Activated naive CD8-positive, alpha-beta T cell treated with anti-CD3 and anti-CD28 coated beads for 36 hours (primary cell): ENCODE results near the gene EMILIN2. TPM values are rescaled to one million over a fixed set of nuclear protein-coding genes. Genes with fewer than 3 reads are reported as not detected.

ENCODE experiments used
- DNase-seq: peaks from one replicate; pipeline ENCODE4 v3.0.0; 2021
- H3K27ac Mint-ChIP-seq: one replicate; pipeline ENCODE4 v1.8.0; 2022; ENCODE audit warnings: mild to moderate bottlenecking, moderate library complexity, mixed read lengths
- H3K27me3 Mint-ChIP-seq: one replicate; pipeline ENCODE4 v1.8.0; 2022; ENCODE audit warnings: mild to moderate bottlenecking, mixed read lengths
- H3K36me3 Mint-ChIP-seq: one replicate; pipeline ENCODE4 v1.8.0; 2021; ENCODE audit warnings: mild to moderate bottlenecking, mixed read lengths
- H3K4me1 Mint-ChIP-seq: one replicate; pipeline ENCODE4 v1.8.0; 2021; ENCODE audit warnings: mixed read lengths
- H3K4me3 Mint-ChIP-seq: one replicate; pipeline ENCODE4 v1.8.0; 2022; ENCODE audit warnings: mild to moderate bottlenecking, moderate library complexity, mixed read lengths
- H3K9me3 Mint-ChIP-seq: one replicate; pipeline ENCODE4 v1.8.0; 2022; ENCODE audit warnings: mixed read lengths
- total RNA-seq, 2 experiments: library from RNA; stranded (reverse); gene quantifications; one replicate each; pipeline ENCODE4 v1.2.3, GENCODE V29; 2021

Gene EMILIN2
- total RNA-seq, 2 experiments from 2014 or later = 26.3 to 30.2 TPM

DNA sequence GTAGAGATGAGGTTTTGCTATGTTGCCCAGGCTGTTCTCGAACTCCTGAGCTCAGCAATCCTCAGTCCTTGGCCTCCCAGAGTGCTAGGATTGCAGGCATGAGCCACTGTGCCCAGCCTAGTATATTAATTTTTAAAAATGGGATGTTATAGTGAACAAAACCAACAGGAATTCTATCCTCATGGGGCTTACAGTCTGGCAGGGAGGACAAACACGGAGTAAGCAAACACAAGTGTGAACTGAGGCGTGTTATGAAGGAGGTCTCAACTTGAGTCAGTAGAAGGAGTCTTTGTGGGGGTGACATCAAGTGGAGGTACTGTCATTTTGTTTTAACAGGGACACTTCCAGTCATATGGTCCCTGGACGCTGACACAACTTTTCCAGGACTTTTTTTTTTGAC is 33.1 kb downstream of the EMILIN2 start:
- H3K4me1 Mint-ChIP-seq = peaks cover 13% of the 10 kb centered on the region
- H3K36me3 Mint-ChIP-seq = no peaks in the 10 kb centered on the region
- no peak overlapping the region for H3K27ac Mint-ChIP-seq
- no peaks in the 10 kb centered on the region for H3K27me3 Mint-ChIP-seq
- no peaks in the 10 kb centered on the region for H3K9me3 Mint-ChIP-seq
- no peak for DNase-seq
- H3K4me3 Mint-ChIP-seq = no peak overlapping the region

GRCh38 chr18:2880473-2880872 is 33.7 kb downstream of the EMILIN2 start:
- no peak overlapping the region for H3K4me3 Mint-ChIP-seq

GRCh38 chr18:2881088-2881839 is 34.5 kb downstream of the EMILIN2 start:
- H3K4me3 Mint-ChIP-seq = peak overlapping the region; percentile 39
- H3K4me1 Mint-ChIP-seq = peaks cover 13% of the 10 kb centered on the region
- H3K36me3 Mint-ChIP-seq = no peaks in the 10 kb centered on the region
- H3K27ac Mint-ChIP-seq = peak overlapping the region; percentile 39
- DNase-seq = no peak
- no peaks in the 10 kb centered on the region for H3K27me3 Mint-ChIP-seq
- peaks cover under 1% of the 10 kb centered on the region for H3K9me3 Mint-ChIP-seq

More at GRCh38 chr18:2880473-2880872, 33.7 kb downstream of the EMILIN2 start:
- H3K27me3 Mint-ChIP-seq = no peaks in the 10 kb centered on the region
- DNase-seq = no peak
- peaks cover 13% of the 10 kb centered on the region for H3K4me1 Mint-ChIP-seq
- H3K36me3 Mint-ChIP-seq = no peaks in the 10 kb centered on the region
- no peaks in the 10 kb centered on the region for H3K9me3 Mint-ChIP-seq
- H3K27ac Mint-ChIP-seq = no peak overlapping the region

- Mint-ChIP-seq H3K36me3 (peaks cover 4% of the 10 kb centered on the region), H3K9me3 (peaks cover 6% of the 10 kb centered on the region)
Observed at GRCh38 chr18:2881840-2882195, 35.0 kb downstream of the EMILIN2 start.

DNA sequence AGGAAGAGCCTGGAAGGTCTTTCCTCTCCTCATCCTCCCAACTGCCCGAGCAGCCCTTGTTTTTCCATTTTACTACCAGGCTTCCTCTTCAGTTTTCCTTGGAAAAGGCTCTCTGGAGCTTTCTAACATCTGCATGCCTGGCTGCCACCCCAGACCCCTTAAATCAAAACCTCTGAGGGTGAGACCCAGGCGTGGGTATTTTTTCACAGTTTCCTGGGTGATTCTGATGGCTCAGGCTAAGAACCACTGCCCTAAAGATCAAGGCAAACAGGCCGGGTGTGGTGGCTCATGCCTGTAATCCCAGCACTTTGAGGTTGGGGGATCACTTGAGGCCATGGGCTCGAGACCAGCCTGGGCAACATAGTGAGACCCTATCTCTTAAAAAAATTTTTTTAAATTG is 35.4 kb downstream of the EMILIN2 start:
- Mint-ChIP-seq H3K4me1 (peaks cover 13% of the 10 kb centered on the region), H3K27ac (peak overlapping the region; percentile 39), H3K4me3 (no peak overlapping the region), H3K36me3 (peaks cover 6% of the 10 kb centered on the region), H3K9me3 (peaks cover 7% of the 10 kb centered on the region), H3K27me3 (no peaks in the 10 kb centered on the region)
- DNase-seq = no peak

More at GRCh38 chr18:2881840-2882195, 35.0 kb downstream of the EMILIN2 start:
- H3K27me3 Mint-ChIP-seq = no peaks in the 10 kb centered on the region
- H3K27ac Mint-ChIP-seq = peak overlapping the region; percentile 39
- H3K4me3 Mint-ChIP-seq = peak overlapping the region; percentile 39
- DNase-seq = no peak
- H3K4me1 Mint-ChIP-seq = peaks cover 13% of the 10 kb centered on the region

DNA sequence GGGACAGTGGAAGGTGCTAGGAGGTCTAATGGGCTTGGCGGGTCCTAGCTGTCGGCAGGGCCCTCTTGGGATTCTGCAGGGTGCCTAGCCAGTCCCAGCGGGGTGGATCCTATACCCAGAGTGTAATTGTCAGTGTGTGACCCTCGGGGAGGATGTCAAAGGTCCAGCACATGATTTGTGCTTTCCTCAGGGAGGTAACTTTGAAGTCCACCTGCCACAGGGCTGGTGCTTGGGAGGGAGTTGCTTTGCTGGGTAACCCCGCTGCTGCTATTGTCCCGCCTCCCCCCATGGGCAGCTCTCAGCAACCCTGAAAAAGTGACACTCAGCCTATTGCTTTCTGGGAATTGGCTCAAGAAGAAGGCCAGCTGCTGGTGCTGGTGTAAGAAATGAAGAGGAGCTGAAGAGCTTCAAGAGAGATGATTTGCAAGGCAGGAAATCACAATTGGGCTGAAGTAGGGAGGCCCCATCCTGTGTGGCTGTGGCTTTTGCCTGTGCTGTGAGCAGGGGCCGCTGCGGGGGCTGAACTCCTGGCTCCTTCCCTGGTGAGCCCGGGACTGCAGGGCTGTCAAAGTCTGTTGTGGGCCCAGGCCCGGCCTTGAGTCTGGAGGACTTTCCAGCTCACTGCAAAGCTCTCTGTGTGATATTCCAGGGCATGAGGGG is 36.4 kb downstream of the EMILIN2 start:
- H3K4me3 Mint-ChIP-seq = peak overlapping the region; percentile 11

DNA sequence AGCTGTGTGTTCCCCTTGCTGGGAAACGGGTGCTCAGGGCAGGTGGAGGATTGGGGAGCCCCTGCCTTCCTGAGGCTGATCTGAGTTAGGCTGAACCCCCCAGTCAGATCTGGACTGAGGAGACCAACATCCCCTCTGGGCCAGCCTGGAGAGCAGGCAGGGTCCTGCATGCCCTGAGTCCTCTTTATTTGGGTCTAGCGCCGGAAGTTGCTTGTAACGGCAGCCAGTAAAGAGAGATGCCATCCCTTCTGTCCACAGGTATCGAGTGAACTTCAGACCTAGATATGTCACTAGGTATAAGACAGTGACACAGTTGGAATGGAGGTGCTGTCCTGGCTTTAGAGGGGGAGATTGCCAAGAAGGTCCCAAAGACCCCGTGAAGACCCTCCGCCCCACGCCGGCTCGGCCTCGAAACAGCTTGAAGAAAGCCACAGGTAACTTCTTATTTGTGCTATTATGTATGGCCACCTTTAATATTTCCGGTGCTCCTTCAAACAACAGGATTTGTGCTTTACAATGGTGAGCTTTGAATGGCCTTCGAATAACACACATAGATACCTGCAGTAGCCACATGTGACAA is 38.0 kb downstream of the EMILIN2 start:
- Mint-ChIP-seq H3K36me3 (peaks cover 11% of the 10 kb centered on the region), H3K9me3 (peaks cover 11% of the 10 kb centered on the region), H3K27me3 (no peaks in the 10 kb centered on the region), H3K27ac (no peak overlapping the region), H3K4me1 (peaks cover 16% of the 10 kb centered on the region), H3K4me3 (no peak overlapping the region)
- DNase-seq = no peak

More for the DNA sequence above, 36.4 kb downstream of the EMILIN2 start:
- Mint-ChIP-seq H3K9me3 (peaks cover 11% of the 10 kb centered on the region), H3K27me3 (no peaks in the 10 kb centered on the region), H3K36me3 (peaks cover 11% of the 10 kb centered on the region), H3K27ac (peak overlapping the region; percentile 78), H3K4me1 (peaks cover 13% of the 10 kb centered on the region)
- peak; percentile 58 for DNase-seq

DNA sequence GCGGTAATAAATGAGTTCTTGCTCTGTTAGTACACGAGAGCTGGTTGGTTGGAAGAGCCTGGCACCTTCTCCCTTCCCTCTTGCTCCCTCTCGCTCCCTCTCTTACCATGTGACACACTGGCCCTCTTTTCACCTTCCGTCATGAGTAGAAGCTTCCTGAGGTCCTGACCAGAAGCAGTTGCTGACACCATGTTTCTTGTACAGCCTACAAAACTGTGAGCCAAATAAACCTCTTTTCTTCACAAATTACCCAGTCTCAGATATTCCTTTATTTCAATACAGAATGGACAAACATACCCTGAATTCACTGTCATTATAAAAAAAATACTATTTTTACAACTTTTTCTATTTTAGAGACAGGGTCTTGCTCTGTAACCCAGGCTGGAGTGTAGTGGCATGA is 40.7 kb downstream of the EMILIN2 start:
- Mint-ChIP-seq H3K9me3 (peaks cover 21% of the 10 kb centered on the region), H3K27me3 (no peaks in the 10 kb centered on the region), H3K27ac (no peak overlapping the region), H3K36me3 (peaks cover 18% of the 10 kb centered on the region), H3K4me1 (peaks cover 37% of the 10 kb centered on the region), H3K4me3 (no peak overlapping the region)
- DNase-seq = no peak

DNA sequence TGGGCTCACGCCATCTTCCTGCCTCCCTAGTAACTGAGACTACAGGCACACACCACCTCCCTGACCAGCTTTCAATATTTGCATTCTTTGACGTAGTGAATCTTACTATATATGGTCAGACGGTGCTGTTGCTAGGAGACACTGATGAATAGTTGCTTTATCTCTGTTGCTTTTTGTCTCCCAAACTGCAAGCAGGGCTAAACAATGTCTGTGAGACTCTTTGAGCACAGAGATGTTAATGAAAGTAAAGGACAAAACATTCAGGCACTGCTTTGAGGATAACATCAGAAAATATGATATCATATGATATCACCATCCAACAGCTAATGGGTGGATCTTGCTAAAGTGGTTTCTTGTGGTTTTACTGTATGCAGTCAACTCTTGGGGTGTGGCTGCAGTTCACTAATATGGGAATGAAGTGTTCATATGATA is 43.0 kb downstream of the EMILIN2 start:
- H3K36me3 Mint-ChIP-seq = peaks cover 18% of the 10 kb centered on the region
- no peak for DNase-seq
- H3K27ac Mint-ChIP-seq = no peak overlapping the region
- no peak overlapping the region for H3K4me3 Mint-ChIP-seq
- H3K27me3 Mint-ChIP-seq = no peaks in the 10 kb centered on the region
- peaks cover 21% of the 10 kb centered on the region for H3K9me3 Mint-ChIP-seq
- H3K4me1 Mint-ChIP-seq = peaks cover 29% of the 10 kb centered on the region

DNA sequence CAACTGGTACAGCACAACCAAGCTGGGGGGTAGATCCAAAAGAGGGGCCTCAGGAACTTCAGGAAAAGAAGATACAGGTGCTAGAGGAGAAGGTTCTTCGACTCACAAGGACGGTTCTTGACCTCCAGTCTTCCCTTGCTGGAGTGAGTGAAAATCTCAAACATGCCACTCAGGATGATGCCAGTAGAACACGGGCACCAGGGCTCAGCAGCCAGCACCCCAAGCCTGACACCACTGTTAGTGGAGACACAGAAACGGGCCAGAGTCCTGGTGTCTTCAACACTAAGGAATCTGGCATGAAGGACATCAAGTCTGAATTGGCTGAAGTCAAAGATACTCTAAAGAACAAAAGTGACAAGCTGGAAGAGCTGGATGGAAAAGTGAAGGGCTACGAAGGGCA is 43.8 kb downstream of the EMILIN2 start:
- H3K4me1 Mint-ChIP-seq = peaks cover 29% of the 10 kb centered on the region
- H3K27me3 Mint-ChIP-seq = no peaks in the 10 kb centered on the region
- H3K4me3 Mint-ChIP-seq = no peak overlapping the region
- H3K27ac Mint-ChIP-seq = no peak overlapping the region
- H3K9me3 Mint-ChIP-seq = peaks cover 27% of the 10 kb centered on the region
- peaks cover 22% of the 10 kb centered on the region for H3K36me3 Mint-ChIP-seq
- no peak for DNase-seq

DNA sequence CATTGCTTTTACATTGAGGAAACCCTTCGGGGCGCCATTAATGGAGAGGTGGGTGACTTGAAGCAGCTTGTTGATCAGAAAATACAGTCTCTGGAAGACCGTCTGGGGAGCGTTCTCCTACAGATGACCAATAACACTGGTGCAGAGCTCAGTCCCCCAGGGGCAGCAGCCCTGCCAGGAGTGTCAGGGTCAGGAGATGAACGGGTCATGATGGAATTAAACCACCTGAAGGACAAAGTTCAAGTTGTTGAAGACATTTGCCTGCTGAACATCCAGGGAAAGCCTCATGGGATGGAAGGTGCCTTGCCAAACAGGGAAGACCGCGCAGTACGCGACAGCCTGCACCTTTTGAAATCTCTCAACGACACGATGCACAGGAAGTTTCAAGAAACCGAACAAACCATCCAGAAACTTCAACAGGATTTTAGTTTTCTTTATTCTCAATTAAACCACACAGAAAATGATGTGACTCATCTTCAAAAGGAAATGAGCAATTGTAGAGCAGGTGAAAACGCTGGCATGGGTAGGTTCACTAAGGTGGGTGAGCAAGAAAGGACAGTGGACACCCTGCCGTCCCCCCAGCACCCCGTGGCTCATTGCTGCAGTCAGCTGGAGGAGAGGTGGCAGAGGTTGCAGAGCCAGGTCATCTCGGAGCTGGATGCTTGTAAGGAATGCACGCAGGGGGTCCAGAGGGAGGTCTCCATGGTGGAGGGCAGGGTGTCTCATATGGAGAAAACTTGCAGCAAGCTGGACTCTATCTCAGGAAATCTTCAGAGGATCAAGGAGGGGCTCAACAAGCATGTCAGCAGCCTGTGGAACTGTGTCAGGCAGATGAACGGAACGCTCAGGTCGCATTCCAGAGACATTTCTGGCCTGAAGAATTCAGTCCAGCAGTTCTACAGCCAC is 45.0 kb downstream of the EMILIN2 start:
- H3K4me3 Mint-ChIP-seq = no peak overlapping the region
- peak; percentile 20 for DNase-seq
- peaks cover 22% of the 10 kb centered on the region for H3K9me3 Mint-ChIP-seq
- peak overlapping the region; percentile 61 for H3K27ac Mint-ChIP-seq
- H3K27me3 Mint-ChIP-seq = no peaks in the 10 kb centered on the region
- H3K36me3 Mint-ChIP-seq = peaks cover 18% of the 10 kb centered on the region
- H3K4me1 Mint-ChIP-seq = peaks cover 29% of the 10 kb centered on the region

DNA sequence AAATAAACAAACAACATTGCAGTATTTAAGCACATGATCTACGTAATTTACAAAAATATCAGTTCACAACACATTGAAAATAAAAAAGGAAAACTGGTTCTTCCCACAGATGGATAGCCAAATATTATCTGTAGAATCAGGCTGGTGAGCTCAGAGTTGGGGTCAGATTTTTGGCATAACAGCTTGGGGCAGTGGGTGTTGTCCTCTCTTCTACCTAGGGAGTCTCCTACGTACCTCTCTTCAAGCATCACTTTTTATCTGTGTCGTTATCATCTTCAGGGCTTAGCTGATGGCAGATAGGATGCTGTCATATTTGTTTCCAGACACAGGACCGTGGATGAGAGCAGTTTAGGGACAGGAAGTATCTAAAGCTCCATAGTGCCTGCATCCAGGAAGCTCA is 46.2 kb downstream of the EMILIN2 start:
- peaks cover 12% of the 10 kb centered on the region for H3K36me3 Mint-ChIP-seq
- no peak overlapping the region for H3K27ac Mint-ChIP-seq
- no peak for DNase-seq
- H3K4me3 Mint-ChIP-seq = no peak overlapping the region
- no peaks in the 10 kb centered on the region for H3K27me3 Mint-ChIP-seq
- H3K9me3 Mint-ChIP-seq = peaks cover 17% of the 10 kb centered on the region
- peaks cover 29% of the 10 kb centered on the region for H3K4me1 Mint-ChIP-seq

GRCh38 chr18:2893676-2894075 is 46.9 kb downstream of the EMILIN2 start:
- Mint-ChIP-seq H3K27me3 (no peaks in the 10 kb centered on the region), H3K4me3 (no peak overlapping the region), H3K27ac (no peak overlapping the region), H3K36me3 (peaks cover 11% of the 10 kb centered on the region), H3K9me3 (peaks cover 16% of the 10 kb centered on the region), H3K4me1 (peaks cover 33% of the 10 kb centered on the region)
- DNase-seq = no peak

GRCh38 chr18:2894131-2894840 is 47.5 kb downstream of the EMILIN2 start:
- no peak for DNase-seq
- H3K27ac Mint-ChIP-seq = no peak overlapping the region
- no peaks in the 10 kb centered on the region for H3K27me3 Mint-ChIP-seq

More at GRCh38 chr18:2894131-2894840, 47.5 kb downstream of the EMILIN2 start:
- Mint-ChIP-seq H3K4me1 (peaks cover 33% of the 10 kb centered on the region), H3K9me3 (peaks cover 16% of the 10 kb centered on the region), H3K4me3 (no peak overlapping the region), H3K36me3 (peaks cover 11% of the 10 kb centered on the region)
